Stimulated activated CD4-positive, alpha-beta T cell treated with anti-CD3 and anti-CD28 coated beads, Interleukin-1b, Interleukin-23, amount 100 ng/mL, for 4 hours (primary cell): ENCODE measurements around the gene ADAMTSL4.
"Not testable (repeated sequence)": the region's sequence is repeated elsewhere in the genome, so short reads cannot be mapped to it uniquely, and the experiment has no call there.

Experiments used
- DNase-seq, 2 donors: peaks; one replicate each; pipeline ENCODE4 v3.0.0-alpha.2; 2020; ENCODE audit warnings: low read depth in 2 of 2

ADAMTSL4 gene

DNA sequence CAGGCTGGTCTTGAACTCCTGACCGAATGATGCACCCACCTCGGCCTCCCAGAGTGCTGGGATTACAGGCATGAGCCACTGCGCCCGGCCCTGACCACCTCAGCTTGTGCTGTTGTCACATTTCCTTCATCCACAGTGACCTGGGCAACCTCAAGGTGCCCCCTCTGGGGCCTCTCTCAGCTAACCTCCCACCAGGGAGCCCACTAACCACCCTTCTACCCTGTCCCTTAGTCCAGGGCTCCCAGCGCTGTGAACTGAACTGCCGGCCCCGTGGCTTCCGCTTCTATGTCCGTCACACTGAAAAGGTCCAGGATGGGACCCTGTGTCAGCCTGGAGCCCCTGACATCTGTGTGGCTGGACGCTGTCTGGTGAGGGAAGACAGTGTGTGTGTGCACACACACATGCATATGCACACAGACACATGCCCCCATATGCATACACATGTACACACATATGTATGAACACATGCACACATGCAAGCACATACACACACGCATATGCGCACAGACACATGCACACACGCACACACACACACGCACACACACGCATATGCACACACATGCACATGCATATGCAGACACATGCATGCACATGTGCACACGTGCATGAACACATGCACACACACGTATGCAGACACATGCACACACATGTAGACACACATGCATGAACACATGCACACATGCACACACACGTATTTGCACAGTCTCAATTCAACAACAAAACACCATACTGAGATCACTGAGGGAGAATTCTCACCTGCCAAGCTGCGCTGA is 6.2 kb downstream of the ADAMTSL4 start:
- DNase-seq, result no peak

DNA sequence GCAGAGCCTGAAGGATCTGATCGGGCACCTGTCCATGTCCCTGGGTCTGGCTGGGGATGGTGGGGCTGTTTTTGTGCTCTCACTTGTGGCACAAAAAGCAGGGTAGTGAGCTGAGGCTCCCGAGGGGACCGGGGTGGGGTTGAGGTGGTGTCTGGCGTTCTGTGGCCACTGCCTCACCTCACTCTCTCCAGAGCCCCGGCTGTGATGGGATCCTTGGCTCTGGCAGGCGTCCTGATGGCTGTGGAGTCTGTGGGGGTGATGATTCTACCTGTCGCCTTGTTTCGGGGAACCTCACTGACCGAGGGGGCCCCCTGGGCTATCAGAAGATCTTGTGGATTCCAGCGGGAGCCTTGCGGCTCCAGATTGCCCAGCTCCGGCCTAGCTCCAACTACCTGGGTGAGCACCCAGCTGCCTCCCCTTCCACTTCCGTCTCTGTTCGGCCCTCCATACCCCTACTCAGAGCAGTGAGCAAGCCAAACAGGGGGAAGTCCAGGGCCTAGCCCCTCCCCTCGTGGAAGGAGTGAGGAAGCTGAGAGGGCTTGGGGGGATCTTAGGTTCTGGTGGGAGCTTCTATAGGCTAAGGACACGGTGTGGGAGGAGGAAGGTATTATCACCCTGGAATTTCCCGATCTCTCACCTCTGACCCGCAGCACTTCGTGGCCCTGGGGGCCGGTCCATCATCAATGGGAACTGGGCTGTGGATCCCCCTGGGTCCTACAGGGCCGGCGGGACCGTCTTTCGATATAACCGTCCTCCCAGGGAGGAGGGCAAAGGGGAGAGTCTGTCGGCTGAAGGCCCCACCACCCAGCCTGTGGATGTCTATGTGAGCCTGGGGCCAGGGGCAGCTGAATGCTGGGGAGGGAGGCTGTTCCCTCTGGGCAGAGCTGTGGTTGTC is 7.0 kb downstream of the ADAMTSL4 start:
- no peak for DNase-seq

DNA sequence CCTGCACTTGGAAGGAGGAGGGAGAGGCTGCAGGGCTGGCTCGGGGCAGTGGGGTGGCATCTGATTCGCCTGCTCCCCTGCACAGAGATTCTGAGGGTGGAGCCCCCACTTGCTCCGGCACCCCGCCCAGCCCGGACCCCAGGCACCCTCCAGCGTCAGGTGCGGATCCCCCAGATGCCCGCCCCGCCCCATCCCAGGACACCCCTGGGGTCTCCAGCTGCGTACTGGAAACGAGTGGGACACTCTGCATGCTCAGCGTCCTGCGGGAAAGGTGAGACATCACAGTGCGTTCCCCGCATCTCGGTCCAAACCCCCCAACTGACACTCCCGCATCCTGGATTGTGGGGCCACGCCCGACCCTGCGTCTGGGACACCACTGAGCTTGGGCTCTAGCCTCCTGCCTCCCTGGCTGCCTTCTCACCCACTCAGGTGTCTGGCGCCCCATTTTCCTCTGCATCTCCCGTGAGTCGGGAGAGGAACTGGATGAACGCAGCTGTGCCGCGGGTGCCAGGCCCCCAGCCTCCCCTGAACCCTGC is 7.9 kb downstream of the ADAMTSL4 start:
- no peak for DNase-seq

DNA sequence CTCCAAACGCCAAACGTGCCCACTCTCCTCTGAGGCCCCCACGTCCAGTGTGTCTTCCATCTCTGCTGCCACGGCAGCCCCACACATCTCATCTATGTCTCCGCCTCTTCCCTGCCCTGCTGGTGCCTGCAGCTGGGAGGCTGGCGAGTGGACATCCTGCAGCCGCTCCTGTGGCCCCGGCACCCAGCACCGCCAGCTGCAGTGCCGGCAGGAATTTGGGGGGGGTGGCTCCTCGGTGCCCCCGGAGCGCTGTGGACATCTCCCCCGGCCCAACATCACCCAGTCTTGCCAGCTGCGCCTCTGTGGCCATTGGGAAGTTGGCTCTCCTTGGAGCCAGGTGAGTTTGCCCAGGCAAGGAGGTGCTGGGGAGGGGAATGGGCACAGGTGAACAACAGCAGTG is 8.6 kb downstream of the ADAMTSL4 start:
- DNase-seq, result no peak

DNA sequence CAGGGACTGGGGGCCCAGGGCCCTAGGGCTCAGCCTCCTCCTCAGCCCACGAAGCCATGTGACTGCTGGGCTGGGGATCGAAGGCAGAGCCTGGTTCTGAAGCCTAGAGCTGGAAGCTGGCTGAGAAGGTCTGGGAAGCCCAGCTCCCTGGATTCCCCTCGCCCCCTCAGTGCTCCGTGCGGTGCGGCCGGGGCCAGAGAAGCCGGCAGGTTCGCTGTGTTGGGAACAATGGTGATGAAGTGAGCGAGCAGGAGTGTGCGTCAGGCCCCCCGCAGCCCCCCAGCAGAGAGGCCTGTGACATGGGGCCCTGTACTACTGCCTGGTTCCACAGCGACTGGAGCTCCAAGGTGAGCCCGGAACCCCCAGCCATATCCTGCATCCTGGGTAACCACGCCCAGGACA is 9.1 kb downstream of the ADAMTSL4 start:
- no peak for DNase-seq

DNA sequence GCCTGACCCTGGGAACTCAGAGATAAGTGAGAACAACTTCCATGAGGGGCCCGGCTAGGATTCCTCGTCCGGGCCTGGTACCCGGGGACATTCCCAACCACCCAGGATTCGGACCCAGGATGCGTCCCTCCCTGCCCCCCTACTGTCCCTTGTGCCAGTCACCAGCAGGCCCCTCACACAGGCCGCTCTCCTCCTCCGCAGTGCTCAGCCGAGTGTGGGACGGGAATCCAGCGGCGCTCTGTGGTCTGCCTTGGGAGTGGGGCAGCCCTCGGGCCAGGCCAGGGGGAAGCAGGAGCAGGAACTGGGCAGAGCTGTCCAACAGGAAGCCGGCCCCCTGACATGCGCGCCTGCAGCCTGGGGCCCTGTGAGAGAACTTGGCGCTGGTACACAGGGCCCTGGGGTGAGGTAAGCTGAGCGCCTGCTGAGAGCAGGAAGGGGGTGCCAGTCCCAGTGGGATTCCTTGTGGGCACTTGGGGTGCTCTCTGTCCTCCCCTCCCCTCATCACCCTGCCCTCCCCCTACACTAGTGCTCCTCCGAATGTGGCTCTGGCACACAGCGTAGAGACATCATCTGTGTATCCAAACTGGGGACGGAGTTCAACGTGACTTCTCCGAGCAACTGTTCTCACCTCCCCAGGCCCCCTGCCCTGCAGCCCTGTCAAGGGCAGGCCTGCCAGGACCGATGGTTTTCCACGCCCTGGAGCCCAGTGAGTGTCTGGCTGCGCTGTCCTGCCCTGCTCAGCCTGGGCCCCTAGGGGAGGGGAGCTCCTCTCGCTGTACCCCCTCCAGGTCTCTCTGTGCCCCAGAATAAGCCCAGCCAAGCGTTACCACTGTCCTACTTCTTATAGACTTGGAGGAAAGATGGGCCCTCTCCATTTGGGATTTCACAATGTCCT is 9.8 kb downstream of the ADAMTSL4 start:
- no peak for DNase-seq

DNA sequence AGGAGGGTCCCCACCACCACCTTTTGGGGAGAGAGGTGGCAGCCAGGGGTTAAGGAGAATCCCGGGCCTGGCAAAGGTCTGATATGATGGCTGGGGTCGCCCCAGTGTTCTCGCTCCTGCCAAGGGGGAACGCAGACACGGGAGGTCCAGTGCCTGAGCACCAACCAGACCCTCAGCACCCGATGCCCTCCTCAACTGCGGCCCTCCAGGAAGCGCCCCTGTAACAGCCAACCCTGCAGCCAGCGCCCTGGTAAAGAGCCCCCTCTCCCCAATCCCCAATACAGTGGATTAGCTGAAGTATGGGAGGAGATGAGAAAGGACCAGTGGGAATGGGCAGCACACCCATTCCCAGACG is 10.4 kb downstream of the ADAMTSL4 start:
- DNase-seq, result no peak

DNA sequence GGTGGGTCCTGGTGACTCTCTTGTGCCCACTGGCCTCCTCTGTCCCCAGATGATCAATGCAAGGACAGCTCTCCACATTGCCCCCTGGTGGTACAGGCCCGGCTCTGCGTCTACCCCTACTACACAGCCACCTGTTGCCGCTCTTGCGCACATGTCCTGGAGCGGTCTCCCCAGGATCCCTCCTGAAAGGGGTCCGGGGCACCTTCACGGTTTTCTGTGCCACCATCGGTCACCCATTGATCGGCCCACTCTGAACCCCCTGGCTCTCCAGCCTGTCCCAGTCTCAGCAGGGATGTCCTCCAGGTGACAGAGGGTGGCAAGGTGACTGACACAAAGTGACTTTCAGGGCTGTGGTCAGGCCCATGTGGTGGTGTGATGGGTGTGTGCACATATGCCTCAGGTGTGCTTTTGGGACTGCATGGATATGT is 10.8 kb downstream of the ADAMTSL4 start:
- peak; percentile 58 to 70 for DNase-seq

DNA sequence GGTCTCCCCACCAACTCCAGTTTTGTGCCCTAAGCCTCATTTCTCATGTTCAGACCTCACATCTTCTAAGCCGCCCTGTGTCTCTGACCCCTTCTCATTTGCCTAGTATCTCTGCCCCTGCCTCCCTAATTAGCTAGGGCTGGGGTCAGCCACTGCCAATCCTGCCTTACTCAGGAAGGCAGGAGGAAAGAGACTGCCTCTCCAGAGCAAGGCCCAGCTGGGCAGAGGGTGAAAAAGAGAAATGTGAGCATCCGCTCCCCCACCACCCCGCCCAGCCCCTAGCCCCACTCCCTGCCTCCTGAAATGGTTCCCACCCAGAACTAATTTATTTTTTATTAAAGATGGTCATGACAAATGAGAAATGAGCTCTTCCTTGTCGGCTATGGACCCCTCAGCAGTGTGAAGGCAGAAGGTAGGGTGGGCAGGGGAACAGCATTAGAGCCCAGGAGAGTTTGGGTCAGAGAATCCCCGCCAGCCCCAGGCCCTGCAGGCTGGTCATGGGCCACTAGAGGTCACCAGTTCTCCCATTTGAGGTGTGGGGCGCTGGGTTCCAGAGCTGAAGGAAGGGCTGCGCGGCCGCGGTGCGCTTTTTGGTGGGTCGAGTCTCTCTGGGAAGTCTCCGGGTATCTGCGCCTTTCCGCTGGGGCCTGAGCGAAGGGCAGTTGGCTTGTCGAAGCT is 11.5 kb downstream of the ADAMTSL4 start:
- DNase-seq, result peak; percentile 72 to 78

DNA sequence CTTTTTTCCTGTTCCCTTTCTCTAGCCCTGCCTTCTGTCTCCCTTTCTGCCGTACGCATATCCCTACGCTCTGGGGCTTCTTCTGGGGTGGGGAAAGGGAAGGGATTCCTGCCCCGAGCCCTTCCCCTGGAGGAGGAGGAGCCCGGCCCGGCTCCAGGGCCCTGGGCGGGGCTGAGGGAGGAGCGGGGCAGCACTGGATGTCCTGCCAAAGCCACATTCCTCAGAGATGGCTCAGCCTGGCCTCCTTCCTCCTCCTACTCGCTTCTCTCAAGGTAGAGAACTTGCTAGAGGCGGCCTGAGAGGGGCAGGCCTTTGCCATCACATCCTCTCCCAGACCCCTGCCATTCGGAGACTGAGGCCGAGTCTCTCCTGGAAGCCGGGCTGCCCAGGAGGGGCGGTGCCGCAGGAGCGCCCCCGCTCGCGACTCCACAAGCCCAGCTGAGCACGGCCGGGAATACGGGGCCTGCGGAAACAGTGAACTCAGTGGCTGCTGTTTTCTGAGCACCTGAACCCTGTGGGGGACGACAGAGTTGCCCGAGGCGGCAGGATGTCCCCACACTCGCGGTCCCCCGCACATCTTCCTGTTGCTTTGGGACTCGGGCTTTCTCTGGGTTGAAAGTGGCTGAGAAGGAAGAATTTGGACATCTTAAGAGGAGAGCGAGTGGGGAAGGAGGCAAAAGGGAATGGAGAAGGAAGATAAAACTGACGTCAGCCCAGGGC is 12.2 kb downstream of the ADAMTSL4 start:
- DNase-seq, result peak in 1 of 2 donors; percentile 52

DNA sequence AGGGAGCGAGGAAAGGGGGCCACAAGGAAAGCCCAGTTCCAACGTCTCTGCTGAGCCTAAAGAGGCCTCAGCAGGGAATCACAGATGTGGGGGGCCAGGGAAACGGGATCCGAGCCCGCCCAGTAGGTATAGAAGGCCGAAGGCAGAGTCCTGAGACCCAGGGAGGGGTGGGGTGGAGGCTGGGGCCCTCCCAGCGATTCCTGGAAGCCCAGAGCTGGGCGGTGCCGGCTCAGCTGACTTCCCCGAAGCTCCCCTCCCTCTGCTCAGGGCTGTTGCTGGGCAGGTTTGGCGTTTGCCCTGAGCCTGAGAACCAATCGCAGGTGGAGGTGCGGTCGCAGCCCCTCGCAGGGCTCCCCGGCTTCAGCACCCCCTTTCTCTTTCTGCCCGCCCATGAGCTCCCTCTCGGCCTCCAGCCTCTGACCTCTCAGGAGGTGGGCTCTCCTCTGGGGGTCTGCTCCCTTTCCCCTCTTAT is 12.8 kb downstream of the ADAMTSL4 start:
- DNase-seq, result peak; percentile 79 to 81

DNA sequence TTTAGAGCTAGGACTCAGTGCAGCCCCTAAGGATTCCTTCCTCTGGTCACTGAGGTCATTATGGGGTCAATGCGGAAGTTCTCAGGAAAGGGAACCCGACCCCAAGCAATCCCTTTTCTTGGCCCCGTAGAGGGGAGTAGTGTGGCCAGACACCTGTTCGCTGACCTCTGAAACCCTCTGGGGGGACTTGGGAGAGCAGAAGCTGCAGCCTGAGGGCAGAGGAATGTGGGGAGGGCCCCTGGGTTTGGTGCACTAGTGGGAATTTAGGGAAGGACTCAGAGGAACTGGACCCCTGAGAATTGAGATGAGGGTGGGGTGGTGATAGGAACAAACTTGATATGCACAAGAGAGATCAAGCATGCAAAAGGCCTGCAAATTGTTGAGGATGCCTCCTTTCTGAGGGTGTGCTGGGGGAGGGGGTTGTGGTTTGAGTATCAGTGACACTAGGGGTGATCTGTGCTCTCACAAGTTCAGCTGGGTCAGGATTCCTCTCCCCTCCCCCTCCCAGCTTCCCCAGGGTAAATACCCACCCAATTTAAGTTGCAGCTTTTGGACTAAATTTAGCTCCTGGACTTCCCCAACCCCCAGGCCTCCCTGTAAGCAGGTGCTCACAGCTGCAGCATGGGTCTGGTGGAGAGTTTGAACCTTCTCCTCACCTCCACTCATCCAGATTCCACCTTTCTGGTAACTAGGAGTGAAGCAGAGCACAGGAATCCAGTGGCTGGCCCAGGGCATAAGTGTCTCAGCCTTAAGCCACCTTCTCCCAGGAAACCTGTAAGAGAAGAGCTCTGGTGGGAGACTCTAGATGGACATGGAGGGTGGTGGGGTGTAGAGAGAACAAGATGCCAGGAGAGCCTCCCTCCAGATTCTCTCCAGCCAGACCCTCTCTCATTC is 13.5 kb downstream of the ADAMTSL4 start:
- peak in 1 of 2 donors; percentile 46 for DNase-seq

DNA sequence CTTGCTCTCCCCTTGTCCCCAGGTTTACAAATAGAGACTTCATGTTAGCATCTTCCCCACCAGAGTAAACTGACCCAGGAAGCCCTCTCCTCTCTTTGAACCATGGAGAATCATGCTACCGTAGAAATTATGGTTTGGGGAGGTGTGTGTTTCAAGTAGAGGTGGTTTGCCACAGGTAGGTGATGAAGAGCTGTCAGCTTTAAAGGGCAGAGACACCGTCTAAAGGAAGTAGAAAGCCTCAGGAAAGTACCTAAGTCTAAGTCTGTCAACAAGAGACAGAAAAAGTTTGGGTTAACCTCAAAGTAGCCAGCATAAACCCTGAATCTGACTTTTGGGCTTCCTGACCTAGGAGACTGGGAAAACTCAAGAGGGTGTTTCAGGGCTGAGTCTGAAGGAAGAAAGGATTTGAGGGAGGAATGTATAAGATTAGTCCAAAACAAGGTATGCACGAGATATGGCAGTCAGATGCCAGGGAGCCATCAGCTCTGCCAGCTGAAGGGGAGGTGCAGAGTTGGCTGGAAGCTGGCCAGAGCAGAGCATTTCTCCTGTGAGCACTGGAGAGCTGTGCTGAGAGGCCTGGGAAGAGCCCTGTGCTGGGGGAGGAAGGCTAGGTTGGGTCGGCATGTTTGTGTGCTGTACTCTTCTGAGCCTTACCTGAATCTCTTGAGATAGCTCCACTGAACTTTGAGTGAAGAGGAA is 14.3 kb downstream of the ADAMTSL4 start:
- no peak for DNase-seq

DNA sequence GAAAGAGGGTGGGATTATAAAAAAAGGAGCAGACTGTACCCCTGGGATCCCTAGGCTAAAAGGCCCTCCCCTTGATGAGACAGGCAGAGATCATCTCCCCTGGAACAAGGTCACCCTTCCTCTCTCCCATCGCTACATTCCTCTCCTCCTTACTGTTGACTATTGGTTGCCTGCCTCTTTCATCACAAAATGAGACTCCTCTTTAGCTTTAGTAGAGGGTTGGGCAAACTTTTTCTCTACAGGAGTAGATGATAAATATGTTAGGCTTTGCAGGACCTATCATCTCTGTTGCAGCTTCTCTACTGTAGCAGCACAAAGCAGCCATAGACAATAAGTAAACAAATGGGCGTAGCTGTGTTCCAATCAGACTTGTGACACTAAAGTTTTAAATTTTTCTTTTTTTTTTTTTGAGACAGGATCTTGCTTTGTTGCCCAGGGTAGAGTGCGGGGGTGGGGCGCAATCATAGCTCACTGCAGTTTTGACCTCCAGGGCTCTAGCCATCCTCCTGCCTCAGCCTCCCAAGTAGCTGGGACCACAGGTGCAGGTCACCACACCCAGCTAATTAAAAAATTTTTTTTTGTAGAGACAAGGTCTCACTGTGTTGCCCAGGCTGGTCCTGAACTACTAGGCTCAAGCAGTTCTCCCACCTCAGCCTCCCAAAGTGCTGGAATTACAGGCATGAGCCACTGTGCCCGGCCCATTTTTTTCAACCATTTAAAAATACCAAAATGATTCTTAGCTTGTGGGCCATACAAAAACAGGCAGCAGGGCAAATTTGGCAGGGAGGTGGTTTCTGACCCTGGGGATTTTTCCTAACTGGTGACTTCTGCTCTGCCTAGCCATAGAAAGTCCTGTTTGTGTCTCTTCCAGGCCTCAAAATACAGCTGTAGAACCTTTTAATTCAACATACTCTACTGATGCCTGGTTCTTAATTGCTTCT is 15.1 kb downstream of the ADAMTSL4 start:
- no peak for DNase-seq

DNA sequence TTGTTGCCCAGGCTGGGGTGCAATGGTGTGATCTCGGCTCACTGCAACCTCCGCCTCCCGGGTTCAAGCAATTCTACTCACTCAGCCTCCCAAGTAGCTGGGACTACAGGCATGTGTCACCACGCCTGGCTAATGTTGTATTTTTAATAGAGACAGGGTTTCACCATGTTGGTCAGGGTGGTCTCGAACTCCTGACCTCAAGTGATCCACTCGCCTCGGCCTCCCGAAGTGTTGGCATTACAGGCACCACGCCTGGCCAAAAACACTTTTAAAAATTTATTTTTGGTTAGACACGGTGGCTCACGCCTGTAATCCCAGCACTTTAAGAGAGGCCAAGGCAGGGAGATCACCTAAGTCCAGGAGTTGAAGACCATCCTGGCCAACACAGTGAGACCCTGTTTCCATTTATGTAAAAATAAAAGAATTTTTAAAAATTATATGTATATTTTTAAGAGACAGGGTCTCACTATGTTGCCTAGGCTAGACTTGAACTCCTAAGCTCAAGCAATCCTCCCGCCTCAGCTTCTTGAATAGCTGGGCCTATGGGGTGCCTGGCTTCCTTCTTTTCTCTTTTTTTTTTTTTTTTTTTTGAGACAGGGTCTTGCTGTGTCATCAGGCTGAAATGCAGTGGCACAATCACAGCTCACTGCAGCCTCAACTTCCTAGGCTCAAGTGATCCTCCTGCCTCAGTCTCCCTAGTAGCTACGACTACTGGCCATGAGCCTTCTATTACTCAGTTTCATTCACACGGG is 16.2 kb downstream of the ADAMTSL4 start:
- not testable (repeated sequence) for DNase-seq

DNA sequence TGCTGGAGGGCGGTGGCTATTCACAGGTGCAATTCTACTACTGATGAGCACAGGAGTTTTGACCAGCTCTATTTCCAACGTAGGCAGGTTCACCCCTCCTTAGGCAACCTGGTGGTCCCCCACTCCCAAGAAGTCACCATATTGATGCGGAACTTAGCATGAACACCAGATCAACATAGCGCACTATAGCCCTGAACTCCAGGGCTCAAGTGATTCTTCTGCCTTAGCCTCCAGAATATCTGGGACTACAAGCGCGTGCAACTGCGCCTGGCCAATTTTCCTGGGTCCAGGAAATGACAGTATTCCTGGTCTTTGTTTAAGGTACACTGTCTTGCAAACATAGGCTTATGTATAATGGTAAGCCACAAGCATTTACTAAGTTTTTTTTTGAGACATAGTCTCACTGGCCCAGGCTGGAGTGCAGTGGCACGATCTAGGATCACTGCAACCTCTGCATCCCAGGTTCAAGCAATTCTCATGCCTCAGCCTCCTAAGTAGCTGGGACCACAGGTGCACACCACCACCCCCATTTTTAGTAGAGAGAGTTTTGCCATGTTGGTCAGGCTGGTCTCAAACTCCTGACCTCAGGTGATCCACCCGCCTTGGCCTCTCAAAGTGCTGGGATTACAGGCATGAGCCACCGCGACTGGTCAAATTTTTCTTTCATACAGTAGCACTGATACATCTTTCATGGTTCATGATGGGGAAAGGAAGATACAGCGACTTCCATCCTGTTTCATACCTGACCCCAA is 17.6 kb downstream of the ADAMTSL4 start:
- DNase-seq, result no peak
